Measurements from ENCODE around the gene ARMH3.
"Not testable (repeated sequence)": the region's sequence is repeated elsewhere in the genome, so short reads cannot be mapped to it uniquely, and the experiment has no call there.

The ARMH3 gene

GRCh38 chr10:102069071-102069470 lies 13.1 kb upstream of the ARMH3 start:
- Histone ChIP-seq H3K4me1 (ENCODE audit: control insufficient read depth, insufficient read depth, low read length, poor library complexity, severe bottlenecking) (peaks cover 20% of the 10 kb centered on the region), H3K27ac (ENCODE audit: insufficient read depth, low read length, poor library complexity, severe bottlenecking) (no peak overlapping the region), H3K27me3 (replicated peaks; ENCODE audit: control insufficient read depth, insufficient read depth, low read length, poor library complexity, severe bottlenecking) (no peaks in the 10 kb centered on the region), H3K36me3 (ENCODE audit: control insufficient read depth, insufficient read depth, low read length) (peaks cover 13% of the 10 kb centered on the region), H3K9me3 (ENCODE audit: control insufficient read depth, low read length) (no peaks in the 10 kb centered on the region), H3K4me3 (ENCODE audit: insufficient read depth, low read depth, low read length, poor library complexity, severe bottlenecking) (no peak overlapping the region)
- no peak for DNase-seq

DNA sequence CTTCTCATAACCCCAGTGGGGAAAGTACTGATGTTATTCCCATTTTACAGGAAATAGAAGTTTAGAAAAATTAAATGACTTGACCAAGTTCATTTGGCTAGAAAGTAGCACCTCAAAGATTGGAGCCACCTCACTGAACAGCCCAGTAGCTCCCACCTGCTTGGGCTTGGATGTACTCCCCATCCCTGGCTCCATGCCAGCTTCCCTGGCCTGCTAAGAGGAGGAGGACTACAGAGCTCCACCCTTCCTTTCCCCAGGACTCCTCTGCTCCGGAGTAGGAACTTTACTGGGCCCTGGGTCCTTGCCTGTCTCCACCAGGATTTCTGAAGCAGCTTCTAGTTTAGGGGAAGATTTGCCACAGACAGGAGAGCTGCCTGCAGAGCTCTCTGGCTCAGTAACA lies 12.2 kb upstream of the ARMH3 start:
- no peak overlapping the region for H3K27ac ChIP-seq (ENCODE audit: insufficient read depth, low read length, poor library complexity, severe bottlenecking)
- no peaks in the 10 kb centered on the region for H3K9me3 ChIP-seq (ENCODE audit: control insufficient read depth, low read length)
- no peaks in the 10 kb centered on the region for H3K27me3 ChIP-seq (replicated peaks; ENCODE audit: control insufficient read depth, insufficient read depth, low read length, poor library complexity, severe bottlenecking)
- no peak overlapping the region for H3K4me3 ChIP-seq (ENCODE audit: insufficient read depth, low read depth, low read length, poor library complexity, severe bottlenecking)
- H3K4me1 ChIP-seq (ENCODE audit: control insufficient read depth, insufficient read depth, low read length, poor library complexity, severe bottlenecking) = peaks cover 20% of the 10 kb centered on the region
- peaks cover 13% of the 10 kb centered on the region for H3K36me3 ChIP-seq (ENCODE audit: control insufficient read depth, insufficient read depth, low read length)
- no peak for DNase-seq

GRCh38 chr10:102067091-102067916 lies 11.3 kb upstream of the ARMH3 start:
- no peaks in the 10 kb centered on the region for H3K9me3 ChIP-seq (ENCODE audit: control insufficient read depth, low read length)

DNA sequence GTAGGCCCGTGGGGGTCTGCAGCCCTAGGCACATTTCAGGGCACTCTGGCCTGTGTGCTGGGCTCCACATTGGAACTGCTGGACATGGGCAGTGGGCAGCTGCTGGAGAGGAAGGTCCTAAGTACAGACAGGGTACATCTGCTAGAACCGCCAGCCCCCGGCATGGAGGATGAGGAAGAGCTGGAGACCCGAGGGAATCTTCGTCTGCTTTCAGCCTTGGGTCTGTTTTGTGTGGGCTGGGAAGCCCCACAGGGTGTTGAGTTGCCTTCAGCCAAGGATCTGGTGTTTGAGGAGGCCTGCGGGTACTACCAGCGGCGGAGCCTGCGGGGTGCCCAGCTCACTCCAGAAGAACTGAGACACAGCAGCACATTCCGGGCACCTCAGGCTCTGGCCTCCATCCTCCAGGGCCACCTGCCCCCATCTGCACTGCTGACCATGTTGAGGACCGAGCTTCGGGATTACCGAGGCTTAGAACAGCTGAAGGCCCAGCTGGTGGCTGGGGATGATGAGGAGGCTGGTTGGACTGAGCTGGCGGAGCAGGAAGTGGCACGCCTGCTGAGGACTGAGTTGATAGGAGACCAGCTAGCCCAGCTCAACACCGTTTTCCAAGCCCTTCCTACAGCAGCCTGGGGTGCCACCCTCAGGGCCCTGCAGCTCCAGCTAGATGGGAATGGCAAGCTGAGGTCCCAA lies 10.6 kb upstream of the ARMH3 start:
- no peaks in the 10 kb centered on the region for H3K9me3 ChIP-seq (ENCODE audit: control insufficient read depth, low read length)
- peak overlapping the region; percentile 84 for H3K27ac ChIP-seq (ENCODE audit: insufficient read depth, low read length, poor library complexity, severe bottlenecking)
- H3K27me3 ChIP-seq (replicated peaks; ENCODE audit: control insufficient read depth, insufficient read depth, low read length, poor library complexity, severe bottlenecking) = no peaks in the 10 kb centered on the region
- peaks cover 13% of the 10 kb centered on the region for H3K36me3 ChIP-seq (ENCODE audit: control insufficient read depth, insufficient read depth, low read length)
- H3K4me3 ChIP-seq (ENCODE audit: insufficient read depth, low read depth, low read length, poor library complexity, severe bottlenecking) = peak overlapping the region; percentile 94
- H3K4me1 ChIP-seq (ENCODE audit: control insufficient read depth, insufficient read depth, low read length, poor library complexity, severe bottlenecking) = peaks cover 20% of the 10 kb centered on the region
- no peak for DNase-seq

More at GRCh38 chr10:102067091-102067916, 11.3 kb upstream of the ARMH3 start:
- no peak overlapping the region for H3K4me3 ChIP-seq (ENCODE audit: insufficient read depth, low read depth, low read length, poor library complexity, severe bottlenecking)
- H3K27me3 ChIP-seq (replicated peaks; ENCODE audit: control insufficient read depth, insufficient read depth, low read length, poor library complexity, severe bottlenecking) = no peaks in the 10 kb centered on the region
- H3K36me3 ChIP-seq (ENCODE audit: control insufficient read depth, insufficient read depth, low read length) = peaks cover 13% of the 10 kb centered on the region
- peaks cover 20% of the 10 kb centered on the region for H3K4me1 ChIP-seq (ENCODE audit: control insufficient read depth, insufficient read depth, low read length, poor library complexity, severe bottlenecking)
- H3K27ac ChIP-seq (ENCODE audit: insufficient read depth, low read length, poor library complexity, severe bottlenecking) = no peak overlapping the region
- no peak for DNase-seq

DNA sequence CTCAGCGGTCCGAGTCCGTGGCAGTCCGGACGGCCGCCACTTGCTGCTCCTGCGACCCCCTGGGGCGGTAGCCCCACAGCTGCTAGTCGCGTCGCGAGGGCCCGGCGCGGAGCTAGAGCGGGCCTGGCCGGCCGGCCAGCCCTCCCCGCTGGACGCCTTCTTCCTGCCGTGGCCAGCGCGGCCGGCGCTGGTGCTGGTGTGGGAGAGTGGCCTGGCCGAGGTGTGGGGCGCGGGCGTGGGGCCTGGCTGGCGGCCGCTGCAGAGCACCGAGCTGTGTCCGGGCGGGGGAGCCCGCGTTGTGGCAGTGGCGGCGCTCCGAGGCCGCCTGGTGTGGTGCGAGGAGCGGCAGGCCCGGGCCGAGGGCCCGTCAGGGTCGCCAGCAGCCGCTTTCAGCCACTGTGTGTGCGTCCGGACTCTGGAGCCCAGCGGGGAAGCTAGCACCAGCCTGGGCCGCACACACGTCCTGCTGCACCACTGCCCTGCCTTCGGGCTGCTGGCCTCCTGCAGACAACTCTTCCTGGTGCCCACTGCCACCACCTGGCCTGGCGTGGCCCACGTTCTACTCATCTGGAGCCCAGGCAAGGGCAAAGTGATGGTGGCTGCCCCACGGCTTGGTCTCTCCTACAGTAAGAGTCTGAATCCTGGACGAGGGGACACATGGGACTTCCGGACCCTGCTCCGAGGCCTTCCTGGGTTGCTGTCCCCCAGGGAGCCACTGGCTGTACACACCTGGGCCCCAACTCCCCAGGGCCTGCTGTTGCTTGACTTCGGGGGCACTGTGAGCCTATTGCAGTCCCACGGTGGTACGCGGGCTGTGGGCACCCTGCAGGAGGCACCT lies 9.8 kb upstream of the ARMH3 start:
- Histone ChIP-seq H3K36me3 (ENCODE audit: control insufficient read depth, insufficient read depth, low read length) (peaks cover 13% of the 10 kb centered on the region), H3K9me3 (ENCODE audit: control insufficient read depth, low read length) (no peaks in the 10 kb centered on the region), H3K4me3 (ENCODE audit: insufficient read depth, low read depth, low read length, poor library complexity, severe bottlenecking) (peak overlapping the region; percentile 94), H3K27me3 (replicated peaks; ENCODE audit: control insufficient read depth, insufficient read depth, low read length, poor library complexity, severe bottlenecking) (no peaks in the 10 kb centered on the region), H3K27ac (ENCODE audit: insufficient read depth, low read length, poor library complexity, severe bottlenecking) (peak overlapping the region; percentile 84), H3K4me1 (ENCODE audit: control insufficient read depth, insufficient read depth, low read length, poor library complexity, severe bottlenecking) (peaks cover 20% of the 10 kb centered on the region)
- no peak for DNase-seq

DNA sequence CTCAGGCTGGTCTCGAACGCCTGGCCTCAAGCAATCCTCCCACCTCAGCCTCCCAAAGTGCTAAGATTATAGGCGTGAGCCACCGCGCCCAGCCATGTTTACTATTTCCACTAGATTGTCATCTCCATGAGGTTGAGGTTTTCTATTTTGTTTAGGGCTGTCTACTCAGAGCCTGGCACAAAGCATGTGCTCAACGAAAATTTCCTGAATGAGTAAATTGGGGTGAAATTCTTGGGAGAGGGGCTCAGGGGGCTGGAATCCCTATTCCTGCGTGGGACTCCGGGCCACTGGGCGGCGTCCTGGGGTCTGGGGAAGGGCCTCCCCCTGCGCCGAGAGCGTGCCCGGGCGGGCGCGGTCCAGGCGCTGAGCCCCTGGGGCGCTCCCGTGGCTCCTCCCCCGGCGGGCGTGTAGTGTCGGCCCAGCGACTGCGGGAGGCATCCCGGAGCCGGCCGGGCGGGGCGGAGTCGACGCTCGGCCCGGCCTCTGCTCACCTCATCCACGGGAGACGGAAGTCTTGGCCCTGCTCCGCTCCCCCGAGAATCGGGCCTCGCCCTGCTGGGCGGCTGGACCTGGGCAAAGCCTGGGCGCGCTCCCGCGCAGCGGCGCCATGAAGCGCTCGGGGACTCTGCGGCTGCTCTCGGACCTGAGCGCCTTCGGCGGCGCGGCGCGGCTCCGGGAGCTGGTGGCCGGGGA lies 9.0 kb upstream of the ARMH3 start, which contains the start of gene HPS6:
Gene HPS6, plus strand, starts transcription at position 482 of the 693 bp plus-strand sequence. Its CDS starts 126 bp downstream, at position 608.
- peak within 1 kb of the TSS; percentile 84 for H3K27ac ChIP-seq (ENCODE audit: insufficient read depth, low read length, poor library complexity, severe bottlenecking)
- DNase-seq = peak; percentile 72 to 83 (median 76)
- peaks cover 20% of the 10 kb centered on the region for H3K4me1 ChIP-seq (ENCODE audit: control insufficient read depth, insufficient read depth, low read length, poor library complexity, severe bottlenecking)
- no peaks in the 10 kb centered on the region for H3K9me3 ChIP-seq (ENCODE audit: control insufficient read depth, low read length)
- peaks cover 13% of the 10 kb centered on the region for H3K36me3 ChIP-seq (ENCODE audit: control insufficient read depth, insufficient read depth, low read length)
- H3K4me3 ChIP-seq (ENCODE audit: insufficient read depth, low read depth, low read length, poor library complexity, severe bottlenecking) = peak within 1 kb of the TSS; percentile 94
- H3K27me3 ChIP-seq (replicated peaks; ENCODE audit: control insufficient read depth, insufficient read depth, low read length, poor library complexity, severe bottlenecking) = no peaks in the 10 kb centered on the region

DNA sequence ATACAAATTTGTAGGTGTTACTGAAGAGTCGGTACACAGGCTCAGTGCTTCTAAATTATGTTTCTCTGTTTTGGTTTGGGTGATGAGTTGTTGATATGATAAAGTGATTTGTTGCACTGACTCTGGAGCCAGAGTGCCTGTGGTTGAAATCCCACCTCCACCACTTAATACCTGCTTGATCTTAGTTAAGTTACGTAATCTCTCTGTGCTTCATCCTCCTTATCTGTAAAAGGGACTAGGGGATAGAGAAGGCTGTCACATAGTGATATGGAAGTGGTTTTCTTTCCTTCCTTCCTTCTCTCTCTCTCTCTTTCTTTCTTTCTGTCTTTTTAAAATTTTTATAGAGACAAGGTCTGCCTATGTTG lies 8.5 kb upstream of the ARMH3 start:
- no peaks in the 10 kb centered on the region for H3K9me3 ChIP-seq (ENCODE audit: control insufficient read depth, low read length)
- peak overlapping the region; percentile 84 for H3K27ac ChIP-seq (ENCODE audit: insufficient read depth, low read length, poor library complexity, severe bottlenecking)
- no peaks in the 10 kb centered on the region for H3K27me3 ChIP-seq (replicated peaks; ENCODE audit: control insufficient read depth, insufficient read depth, low read length, poor library complexity, severe bottlenecking)
- peak overlapping the region; percentile 94 for H3K4me3 ChIP-seq (ENCODE audit: insufficient read depth, low read depth, low read length, poor library complexity, severe bottlenecking)
- peaks cover 13% of the 10 kb centered on the region for H3K36me3 ChIP-seq (ENCODE audit: control insufficient read depth, insufficient read depth, low read length)
- DNase-seq = no peak
- H3K4me1 ChIP-seq (ENCODE audit: control insufficient read depth, insufficient read depth, low read length, poor library complexity, severe bottlenecking) = peaks cover 20% of the 10 kb centered on the region

GRCh38 chr10:102059987-102060386 lies 4.0 kb upstream of the ARMH3 start:
- H3K36me3 ChIP-seq (ENCODE audit: control insufficient read depth, insufficient read depth, low read length) = no peaks in the 10 kb centered on the region
- no peaks in the 10 kb centered on the region for H3K9me3 ChIP-seq (ENCODE audit: control insufficient read depth, low read length)
- no peaks in the 10 kb centered on the region for H3K27me3 ChIP-seq (replicated peaks; ENCODE audit: control insufficient read depth, insufficient read depth, low read length, poor library complexity, severe bottlenecking)
- no peak for DNase-seq
- H3K4me1 ChIP-seq (ENCODE audit: control insufficient read depth, insufficient read depth, low read length, poor library complexity, severe bottlenecking) = peaks cover 11% of the 10 kb centered on the region
- no peak overlapping the region for H3K27ac ChIP-seq (ENCODE audit: insufficient read depth, low read length, poor library complexity, severe bottlenecking)
- H3K4me3 ChIP-seq (ENCODE audit: insufficient read depth, low read depth, low read length, poor library complexity, severe bottlenecking) = no peak overlapping the region

- Histone ChIP-seq H3K4me3 (ENCODE audit: insufficient read depth, low read depth, low read length, poor library complexity, severe bottlenecking) (peak overlapping the region; percentile 85), H3K27ac (ENCODE audit: insufficient read depth, low read length, poor library complexity, severe bottlenecking) (peak overlapping the region; percentile 88)
- not testable (repeated sequence) for DNase-seq; H3K36me3 ChIP-seq (ENCODE audit: control insufficient read depth, insufficient read depth, low read length); H3K27me3 ChIP-seq (replicated peaks; ENCODE audit: control insufficient read depth, insufficient read depth, low read length, poor library complexity, severe bottlenecking); H3K9me3 ChIP-seq (ENCODE audit: control insufficient read depth, low read length); H3K4me1 ChIP-seq (ENCODE audit: control insufficient read depth, insufficient read depth, low read length, poor library complexity, severe bottlenecking)
These were observed 909 bp downstream of the ARMH3 start for GRCh38 chr10:102054881-102055646.
